ENCODE results near the gene HBM. TPM values are rescaled to one million over a fixed set of nuclear protein-coding genes. Genes with fewer than 3 reads are reported as not detected.
A peak's percentile ranks its signal among the peaks of the same experiment; 100 is the strongest.

The HBM gene
- total RNA-seq, 4 donors from 2014 or later = not detected

- intact Hi-C loops (cut with DNase I; ENCODE audit: low total_unique reads) = no loop called here
- Histone ChIP-seq H3K27me3 (no peaks in the 10 kb centered on the region), H3K36me3 (no peaks in the 10 kb centered on the region), H3K9me3 (no peaks in the 10 kb centered on the region), H3K4me1 (peaks cover 6 to 10% (median 8%) of the 10 kb centered on the region in 4 donors), H3K27ac (no peak overlapping the region), H3K4me3 (no peak overlapping the region)
- in situ Hi-C loops (cut with MboI; ENCODE audit: low pct_ligation_motif_present in 1 of 4, low pct_unique_long_range_greater_than_20kb in 1 of 4, low sequenced_read_pairs in 3 of 4) = no loop called here
- 94 to 99% methylated on average over 2 of the region's 2 CpGs for WGBS, 2 donors (ENCODE audit: low coverage in 1 of 2)
- DNase-seq = no peak
- TF ChIP-seq POLR2A (IDR thresholded peaks at IDR 0.05) (no peak), CTCF (IDR thresholded peaks at IDR 0.05) (no peak), EP300 (IDR thresholded peaks at IDR 0.05; ENCODE audit: low read depth) (no peak), POLR2AphosphoS5 (IDR thresholded peaks at IDR 0.05) (no peak)
Measured at GRCh38 chr16:133716-134115, 32.1 kb upstream of the HBM start.

DNA sequence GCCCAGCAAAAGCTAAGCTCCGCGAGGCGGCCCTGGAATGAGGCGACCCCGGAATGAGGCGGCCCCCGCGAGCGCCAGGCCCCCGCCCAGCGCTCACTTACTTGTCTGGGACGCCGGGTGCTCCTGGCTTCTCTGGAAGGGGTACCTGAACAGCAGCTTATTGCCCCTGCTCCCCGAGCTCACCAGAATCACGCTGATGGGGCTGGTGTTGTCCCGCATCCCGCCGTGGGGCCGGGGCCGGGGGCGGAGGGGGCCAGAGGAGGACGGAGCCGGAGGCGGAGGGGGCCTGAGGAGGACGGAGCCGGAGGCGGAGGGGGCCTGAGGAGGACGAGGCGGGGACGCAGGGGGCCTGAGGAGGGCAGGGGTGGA lies 27.7 kb upstream of the HBM start:
- H3K4me3 ChIP-seq = peak overlapping the region; percentile 64 to 98 (median 95)
- H3K9me3 ChIP-seq = no peaks in the 10 kb centered on the region
- intact Hi-C loops (cut with DNase I; ENCODE audit: low total_unique reads) = no loop called here
- H3K4me1 ChIP-seq = peaks cover 6 to 15% (median 10%) of the 10 kb centered on the region in 4 donors
- DNase-seq = no peak
- H3K36me3 ChIP-seq = no peaks in the 10 kb centered on the region
- H3K27ac ChIP-seq = peak overlapping the region; percentile 90 to 95 (median 94)
- WGBS, 2 donors (ENCODE audit: low coverage in 1 of 2) = 0% methylated on average over 2 to 20 of the region's 30 CpGs
- in situ Hi-C loops (cut with MboI; ENCODE audit: low pct_ligation_motif_present in 1 of 4, low pct_unique_long_range_greater_than_20kb in 1 of 4, low sequenced_read_pairs in 3 of 4) = no loop called here
- no peak for TF ChIP-seq CTCF (IDR thresholded peaks at IDR 0.05)
- TF ChIP-seq POLR2A (IDR thresholded peaks at IDR 0.05) = no peak
- TF ChIP-seq POLR2AphosphoS5 (IDR thresholded peaks at IDR 0.05) = no peak
- TF ChIP-seq EP300 (IDR thresholded peaks at IDR 0.05; ENCODE audit: low read depth) = no peak
- H3K27me3 ChIP-seq = no peaks in the 10 kb centered on the region

DNA sequence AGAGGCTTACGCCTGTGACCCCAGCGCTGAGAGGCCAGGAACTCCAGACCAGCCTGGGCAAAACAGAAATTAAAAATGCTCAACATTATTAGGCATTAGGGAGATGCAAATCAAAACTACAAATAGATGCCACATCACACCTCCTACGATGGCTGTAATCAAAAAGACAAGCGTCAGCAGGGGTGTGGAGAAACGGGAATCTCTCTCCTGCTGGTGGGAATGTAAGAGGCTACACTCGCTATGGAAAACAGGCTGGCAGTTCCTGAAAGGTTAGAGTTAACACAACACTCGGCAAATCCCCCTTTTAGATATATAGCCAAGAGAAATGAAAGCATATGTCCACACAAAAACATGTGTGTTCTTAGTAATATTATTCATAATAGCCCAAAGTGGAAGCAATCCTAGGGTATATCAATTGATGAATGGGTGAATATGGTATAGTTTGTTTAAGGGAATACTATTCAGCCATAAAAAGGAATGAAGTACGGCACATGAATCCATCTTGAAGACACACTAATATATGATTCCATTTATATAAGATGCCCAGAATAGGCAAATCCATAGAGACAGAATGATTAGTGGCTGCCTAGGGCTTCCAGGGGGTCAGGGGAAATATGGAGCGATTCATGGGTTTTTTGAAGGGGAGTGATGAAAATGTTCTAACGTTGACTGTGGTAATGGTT lies 25.5 kb upstream of the HBM start:
- Histone ChIP-seq H3K9me3 (no peaks in the 10 kb centered on the region), H3K4me3 (no peak overlapping the region), H3K36me3 (no peaks in the 10 kb centered on the region), H3K27ac (no peak overlapping the region), H3K27me3 (peaks cover 9% of the 10 kb centered on the region), H3K4me1 (peaks cover 6 to 15% (median 10%) of the 10 kb centered on the region in 4 donors)
- no peak for DNase-seq
- TF ChIP-seq POLR2A (IDR thresholded peaks at IDR 0.05) (no peak), EP300 (IDR thresholded peaks at IDR 0.05; ENCODE audit: low read depth) (no peak), CTCF (IDR thresholded peaks at IDR 0.05) (no peak), POLR2AphosphoS5 (IDR thresholded peaks at IDR 0.05) (no peak)
- in situ Hi-C loops (cut with MboI; ENCODE audit: low pct_ligation_motif_present in 1 of 4, low pct_unique_long_range_greater_than_20kb in 1 of 4, low sequenced_read_pairs in 3 of 4) (no loop called here), intact Hi-C loops (cut with DNase I; ENCODE audit: low total_unique reads) (no loop called here)
- WGBS, 2 donors (ENCODE audit: low coverage in 1 of 2) = 69 to 78% methylated on average over 10 of the region's 10 CpGs

DNA sequence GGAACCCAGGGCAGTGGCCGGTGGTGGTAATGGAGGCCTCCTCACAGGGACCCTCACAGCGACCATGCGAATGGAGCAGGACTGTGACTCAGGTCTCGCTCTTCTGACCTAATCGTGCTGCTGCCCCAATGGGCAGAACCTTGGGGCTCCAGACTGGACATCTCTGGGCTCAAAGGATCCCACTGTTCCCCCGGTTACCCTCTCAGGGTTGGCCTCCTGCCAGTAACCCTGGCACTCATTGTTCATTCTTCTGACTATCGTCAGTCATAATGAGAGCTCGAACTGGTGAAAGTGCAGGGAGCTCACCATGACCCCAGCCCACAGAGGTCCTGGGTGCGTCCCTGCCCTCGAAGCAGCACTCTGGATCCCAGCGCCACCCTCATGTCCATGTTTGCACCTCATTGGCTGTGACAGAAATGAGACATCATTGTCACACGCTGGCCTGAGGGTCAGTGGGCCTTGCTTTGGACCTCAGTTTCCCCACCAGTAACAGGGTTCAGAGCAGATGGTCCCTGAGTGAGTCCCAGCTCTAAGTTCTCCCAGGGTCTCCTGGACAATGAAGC lies 23.3 kb upstream of the HBM start:
- Histone ChIP-seq H3K27ac (no peak overlapping the region), H3K36me3 (no peaks in the 10 kb centered on the region), H3K27me3 (peaks cover 12% of the 10 kb centered on the region), H3K4me1 (peaks cover 2 to 10% (median 7%) of the 10 kb centered on the region in 4 donors), H3K4me3 (no peak overlapping the region), H3K9me3 (no peaks in the 10 kb centered on the region)
- in situ Hi-C loops (cut with MboI; ENCODE audit: low pct_ligation_motif_present in 1 of 4, low pct_unique_long_range_greater_than_20kb in 1 of 4, low sequenced_read_pairs in 3 of 4) (no loop called here), intact Hi-C loops (cut with DNase I; ENCODE audit: low total_unique reads) (no loop called here)
- 79% methylated on average over 12 of the region's 12 CpGs; no CpG with 5 or more reads in 1 of the 2 donors for WGBS, 2 donors (ENCODE audit: low coverage in 1 of 2)
- TF ChIP-seq POLR2AphosphoS5 (IDR thresholded peaks at IDR 0.05) = no peak
- no peak for TF ChIP-seq CTCF (IDR thresholded peaks at IDR 0.05)
- no peak for TF ChIP-seq EP300 (IDR thresholded peaks at IDR 0.05; ENCODE audit: low read depth)
- no peak for DNase-seq

Data from transverse colon (tissue), 4 donors.